ENCODE data around the gene SLC2A3. TPM values are rescaled to one million over a fixed set of nuclear protein-coding genes. Genes with fewer than 3 reads are reported as not detected.

SLC2A3 gene
- total RNA-seq, 1 experiment from 2014 or later = 10.5 TPM

GRCh38 chr12:7892186-7892980, 43.6 kb downstream of the SLC2A3 start:
- CTCF ChIA-PET = no interaction called here
- no peak for DNase-seq (ENCODE audit: low read depth, low spot score)
- Histone ChIP-seq H3K4me2 (ENCODE audit: low read length) (no peak overlapping the region), H3K9me2 (ENCODE audit: insufficient read depth) (no peaks in the 10 kb centered on the region), H3K4me1 (ENCODE audit: control insufficient read depth in 1 of 2, insufficient read depth in 2 of 2, low read length in 2 of 2) (no peaks in the 10 kb centered on the region), H3K79me2 (ENCODE audit: insufficient read depth, low read length) (no peaks in the 10 kb centered on the region), H3K9me3 (ENCODE audit: control insufficient read depth in 1 of 2, insufficient read depth in 1 of 2, low read depth in 1 of 2, low read length in 2 of 2) (no peaks in the 10 kb centered on the region), H3K27me3 (ENCODE audit: insufficient read depth, low read length) (no peaks in the 10 kb centered on the region), H3K36me3 (ENCODE audit: control insufficient read depth in 1 of 2, insufficient read depth in 2 of 2, low read length in 2 of 2) (no peaks in the 10 kb centered on the region), H3K27ac (ENCODE audit: low read depth, low read length) (no peak overlapping the region), H3K4me3 (replicated peaks in 1 of 2; ENCODE audit: low read depth in 1 of 2, low read length in 2 of 2) (no peak overlapping the region), H3K9ac (ENCODE audit: low read length) (no peak overlapping the region), H2AFZ (ENCODE audit: low read depth, low read length, poor library complexity, severe bottlenecking) (no peak overlapping the region), H4K20me1 (ENCODE audit: insufficient read depth) (no peaks in the 10 kb centered on the region)
- BruUV-seq (replicated peaks) = no TSS peak
- no peak for ATAC-seq
- intact Hi-C loops (cut with micrococcal nuclease) = no loop called here
- RAD21 ChIA-PET (ENCODE audit: low non-redundant PET in 1 of 2, low total read pairs in 2 of 2, uncharacterized antibody in 2 of 2, unreplicated experiment in 2 of 2) = no interaction called here
- TF ChIP-seq EZH2 (IDR thresholded peaks at IDR 0.05) (no peak), POLR2AphosphoS5 (IDR thresholded peaks at IDR 0.05; ENCODE audit: low read depth, low read length) (no peak), ELF1 (IDR thresholded peaks at IDR 0.05; ENCODE audit: borderline replicate concordance, low read depth) (no peak), CBX3 (IDR thresholded peaks at IDR 0.05; ENCODE audit: low read depth) (no peak), FOSL1 (IDR thresholded peaks at IDR 0.05; ENCODE audit: low read depth) (no peak), TCF7L2 (IDR thresholded peaks at IDR 0.05; ENCODE audit: borderline replicate concordance, extremely low read depth, insufficient read depth, insufficient read length) (no peak), EZH2phosphoT487 (IDR thresholded peaks at IDR 0.05; ENCODE audit: borderline replicate concordance) (no peak), CTCF (IDR thresholded peaks at IDR 0.05 in 2 of 3, conservative IDR thresholded peaks at IDR 0.05 in 1 of 3; ENCODE audit: borderline replicate concordance in 1 of 3, insufficient read depth in 1 of 3, low read depth in 2 of 3, low read length in 2 of 3) (no peak), EGR1 (IDR thresholded peaks at IDR 0.05; ENCODE audit: low read depth) (no peak)
- POLR2A ChIA-PET = no interaction called here

Data from HCT116 (cell line).